Measurements from ENCODE around the gene ANGPTL2. TPM values are rescaled to one million over a fixed set of nuclear protein-coding genes. Genes with fewer than 3 reads are reported as not detected.

The ANGPTL2 gene
- polyA plus RNA-seq, 12 donors = 53.1 to 180 (median 78.7) TPM; not detected in 1

- no peak for DNase-seq
Observed at GRCh38 chr9:127098916-127099553, 23.4 kb downstream of the ANGPTL2 start.

DNA sequence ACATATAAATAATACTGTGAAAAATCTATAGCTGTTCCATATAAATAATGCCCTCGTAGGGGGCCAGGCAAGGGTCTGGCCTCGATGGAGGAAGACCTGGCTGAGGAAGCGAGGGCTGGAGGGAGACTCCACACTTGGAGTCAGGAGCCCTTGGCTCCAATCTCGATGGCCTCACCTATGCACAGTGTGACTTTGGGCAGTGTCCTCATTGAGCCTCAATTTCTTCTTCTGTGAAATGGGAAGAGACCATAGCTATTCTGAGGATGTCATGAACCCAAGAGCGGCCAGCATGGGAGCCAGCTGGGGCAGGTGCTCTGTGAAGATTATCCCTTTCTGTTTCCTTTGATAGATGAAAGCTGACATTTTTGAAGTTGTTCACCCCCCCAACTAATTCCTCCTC lies 24.8 kb downstream of the ANGPTL2 start:
- no peak for DNase-seq

DNA sequence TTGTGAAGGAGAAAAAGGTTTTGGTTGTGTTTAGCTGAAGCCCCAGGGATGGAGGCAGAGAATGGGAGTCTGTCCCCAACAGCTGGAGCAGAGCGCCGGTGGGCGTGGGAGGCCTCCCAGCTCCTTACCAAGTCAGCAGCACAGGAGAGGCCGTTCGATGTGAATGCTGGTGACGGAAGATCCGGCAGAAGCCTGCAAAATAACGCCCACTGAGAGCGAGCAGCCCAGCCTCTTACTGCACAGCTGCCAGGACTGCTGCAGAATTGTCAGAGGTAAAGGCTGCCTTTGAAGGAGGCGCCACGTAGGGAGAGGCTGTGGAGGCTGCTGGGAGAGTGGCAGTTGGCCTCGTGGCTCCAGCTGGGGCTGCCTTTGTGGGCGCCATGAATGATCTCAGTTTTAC lies 26.2 kb downstream of the ANGPTL2 start:
- DNase-seq = peak; percentile 69

DNA sequence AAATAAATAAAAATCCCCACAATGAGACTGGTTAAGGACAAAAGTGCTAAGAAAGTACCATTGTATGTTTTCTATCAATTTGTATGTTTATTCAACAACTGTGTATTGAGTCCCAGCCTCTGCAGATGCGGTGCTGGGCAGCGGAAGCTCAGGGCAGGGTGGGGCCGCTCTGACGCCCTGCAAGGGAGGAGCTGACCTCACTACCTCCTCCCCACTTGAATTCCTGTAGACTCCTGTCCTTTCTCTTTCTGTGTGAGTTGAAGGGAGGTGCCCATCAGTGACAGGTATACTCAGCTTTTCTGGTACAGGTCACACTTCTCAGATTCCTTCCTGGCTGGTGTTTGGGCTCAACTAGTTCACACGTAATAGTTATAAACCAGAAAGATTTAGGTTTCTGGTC lies 27.0 kb downstream of the ANGPTL2 start:
- DNase-seq = no peak

DNA sequence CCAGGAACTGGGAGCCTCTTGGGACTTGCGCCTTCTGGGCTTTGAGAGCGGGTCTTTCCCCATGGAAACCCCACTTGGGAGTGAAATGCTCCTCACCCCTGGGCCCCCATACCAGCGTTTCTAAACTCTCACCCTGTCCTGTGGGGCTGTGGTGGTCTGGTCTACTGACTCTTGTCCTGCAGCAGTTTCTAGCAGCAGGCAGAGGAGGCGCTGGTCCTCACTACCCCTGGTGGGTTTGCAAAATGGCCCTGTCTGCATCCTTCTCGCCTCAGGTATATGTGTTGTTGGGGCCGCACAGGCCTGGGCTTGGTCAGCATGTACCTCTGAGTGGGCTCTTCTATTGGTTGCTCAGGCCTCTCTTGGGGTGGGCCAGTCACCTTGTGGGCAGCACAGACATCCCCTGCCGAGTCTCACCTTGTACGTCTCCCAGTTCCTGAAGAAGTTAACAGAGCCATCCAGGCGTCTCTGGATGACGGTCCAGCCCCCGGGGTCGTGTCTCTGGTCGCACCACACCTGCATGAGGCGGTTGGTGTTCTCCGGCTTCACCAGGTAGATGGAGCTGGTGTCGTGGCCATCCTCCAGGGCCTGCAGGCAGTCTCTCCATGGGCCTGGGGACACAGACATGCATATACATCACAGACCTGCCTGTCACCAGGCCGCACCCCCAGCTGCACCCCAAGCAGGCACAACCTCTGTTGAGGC lies 29.0 kb downstream of the ANGPTL2 start:
- no peak for DNase-seq

DNA sequence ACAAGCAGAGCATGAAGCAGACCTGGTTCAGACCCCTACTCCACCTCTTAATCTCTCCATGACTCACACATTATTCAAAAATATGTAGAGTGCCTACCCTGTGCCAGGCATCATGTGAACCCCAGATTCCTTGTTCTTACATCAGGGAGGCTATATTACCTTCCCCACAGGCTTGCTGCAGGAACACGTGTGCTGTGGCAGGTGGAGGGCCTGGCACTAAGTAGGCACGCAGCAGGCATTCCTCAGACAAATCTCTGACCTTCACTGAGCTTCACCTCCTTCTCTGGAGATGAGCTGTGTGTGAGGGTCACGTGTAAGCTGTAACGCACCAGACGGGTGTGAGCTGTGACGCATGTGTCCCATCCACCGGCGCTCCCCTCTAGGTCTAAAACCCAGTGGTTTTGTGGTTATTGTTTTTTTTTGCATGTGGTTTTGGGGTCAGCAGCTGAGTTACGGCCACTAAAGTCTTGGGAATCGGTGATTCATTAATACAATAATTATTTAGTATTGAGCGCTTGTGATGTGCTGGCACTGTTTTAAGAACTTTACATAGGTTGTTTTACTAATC lies 30.3 kb downstream of the ANGPTL2 start:
- no peak for DNase-seq

GRCh38 chr9:127091526-127091925 lies 30.9 kb downstream of the ANGPTL2 start:
- no peak for DNase-seq

- no peak for DNase-seq
Observed at GRCh38 chr9:127090341-127090985, 32.0 kb downstream of the ANGPTL2 start.

GRCh38 chr9:127089631-127090081 lies 32.8 kb downstream of the ANGPTL2 start:
- DNase-seq = peak; percentile 59

GRCh38 chr9:127088724-127089615 lies 33.5 kb downstream of the ANGPTL2 start:
- DNase-seq = no peak

DNA sequence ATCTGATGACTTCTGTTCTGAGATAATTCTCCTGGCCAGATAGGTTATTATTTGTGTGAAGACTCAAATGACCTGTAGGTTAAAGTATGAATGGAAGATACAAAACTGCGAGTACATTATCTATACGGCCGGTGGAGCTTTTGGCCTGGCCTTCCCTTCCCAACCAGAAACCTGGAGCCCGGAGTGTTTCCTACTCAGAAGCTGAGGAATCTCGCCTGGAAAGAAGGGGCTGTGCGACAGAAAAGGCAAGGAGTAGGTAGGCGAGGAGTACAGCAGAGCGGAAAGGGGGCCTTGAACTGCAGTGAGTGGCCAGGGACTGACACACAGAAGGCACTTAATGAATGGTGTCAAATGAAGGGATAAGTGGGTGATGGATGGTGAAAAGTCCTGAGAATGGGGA lies 34.6 kb downstream of the ANGPTL2 start:
- no peak for DNase-seq

DNA sequence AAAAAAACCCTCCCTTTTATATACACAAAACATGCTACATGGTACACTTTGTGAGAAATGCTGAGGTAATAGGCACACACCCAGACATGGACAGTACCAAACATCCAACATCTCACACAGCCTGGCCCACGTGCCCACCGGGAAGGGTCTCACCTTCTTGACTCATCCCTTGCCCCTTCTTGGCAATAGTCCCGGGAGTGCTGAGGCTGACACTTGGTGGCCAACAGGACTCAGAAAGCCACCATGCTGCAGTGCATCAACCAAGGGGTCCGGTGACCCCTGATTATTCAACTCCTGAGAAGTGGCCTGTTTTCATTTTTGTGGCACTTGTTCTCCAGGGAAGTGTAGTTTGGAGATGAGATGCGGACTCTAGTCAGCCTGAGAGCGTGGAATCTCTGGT lies 35.0 kb downstream of the ANGPTL2 start:
- no peak for DNase-seq

DNA sequence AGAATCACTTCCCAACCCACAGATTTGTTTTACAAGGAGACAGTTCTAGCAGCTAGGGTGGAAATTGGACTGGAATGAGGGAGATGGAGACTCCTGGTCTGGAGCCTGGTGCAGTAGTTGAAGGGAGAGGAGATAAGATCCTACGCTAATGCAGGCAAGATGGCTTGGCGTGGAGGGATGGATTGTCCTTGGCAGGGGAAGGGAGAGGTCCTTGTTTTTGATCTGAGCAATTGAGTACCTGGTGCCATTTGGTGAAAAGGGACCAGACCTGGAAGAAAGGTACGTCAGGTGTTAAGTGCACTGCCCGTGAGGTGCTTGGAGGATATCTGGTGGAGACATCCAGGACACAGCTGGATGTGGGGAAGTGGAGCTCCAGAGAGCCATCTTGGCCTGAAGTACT lies 35.7 kb downstream of the ANGPTL2 start:
- no peak for DNase-seq

GRCh38 chr9:127085186-127085585 lies 37.2 kb downstream of the ANGPTL2 start:
- no peak for DNase-seq

DNA sequence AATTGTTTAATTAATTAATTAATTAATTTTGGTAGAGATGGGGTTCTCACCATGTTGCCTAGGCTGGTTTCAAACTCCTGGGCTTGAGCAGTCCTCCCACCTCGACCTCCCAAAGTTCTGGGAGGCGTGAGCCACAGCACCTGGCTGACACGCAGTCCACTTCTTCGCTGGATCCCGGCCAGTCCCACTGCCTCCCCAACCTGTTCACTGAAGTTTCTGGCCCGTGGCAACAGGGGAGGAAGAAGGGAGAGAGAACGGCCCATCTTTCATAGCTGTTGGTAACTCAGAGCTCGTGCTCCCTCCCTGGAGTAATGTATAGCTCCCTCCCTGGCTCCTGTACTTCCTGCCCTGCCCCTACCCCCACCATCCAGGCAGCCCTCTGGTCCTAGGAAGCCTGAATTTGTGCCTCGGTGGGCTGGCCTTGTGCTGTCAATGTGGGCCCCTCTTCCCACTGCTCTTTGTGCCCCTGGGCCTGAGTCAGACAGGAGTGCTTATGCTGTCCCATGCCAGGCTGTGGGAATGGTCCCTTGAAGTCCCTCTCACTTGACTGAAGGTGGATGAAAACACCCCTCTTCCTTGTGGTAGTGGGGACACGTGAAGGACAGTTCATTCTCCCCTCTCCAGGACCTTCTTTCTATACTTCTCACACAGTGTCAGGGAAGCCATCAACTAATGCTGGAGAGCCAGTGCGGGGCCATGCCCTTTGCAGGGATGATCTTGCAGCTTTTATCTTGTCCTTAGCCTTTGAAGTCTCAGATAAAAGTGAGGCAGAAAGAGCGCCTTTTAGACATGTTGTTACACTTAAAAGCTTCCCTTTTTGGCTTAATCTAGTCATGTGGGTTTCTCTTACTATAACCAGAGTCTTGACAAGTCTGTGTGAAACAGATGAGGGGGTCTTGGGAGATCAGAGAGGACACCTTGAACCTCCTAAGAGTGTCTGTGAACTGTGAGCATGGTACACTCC lies 38.1 kb downstream of the ANGPTL2 start:
- no peak for DNase-seq

GRCh38 chr9:127083138-127083980 lies 39.1 kb downstream of the ANGPTL2 start:
- no peak for DNase-seq

GRCh38 chr9:127081250-127082185 lies 40.9 kb downstream of the ANGPTL2 start:
- no peak for DNase-seq

DNA sequence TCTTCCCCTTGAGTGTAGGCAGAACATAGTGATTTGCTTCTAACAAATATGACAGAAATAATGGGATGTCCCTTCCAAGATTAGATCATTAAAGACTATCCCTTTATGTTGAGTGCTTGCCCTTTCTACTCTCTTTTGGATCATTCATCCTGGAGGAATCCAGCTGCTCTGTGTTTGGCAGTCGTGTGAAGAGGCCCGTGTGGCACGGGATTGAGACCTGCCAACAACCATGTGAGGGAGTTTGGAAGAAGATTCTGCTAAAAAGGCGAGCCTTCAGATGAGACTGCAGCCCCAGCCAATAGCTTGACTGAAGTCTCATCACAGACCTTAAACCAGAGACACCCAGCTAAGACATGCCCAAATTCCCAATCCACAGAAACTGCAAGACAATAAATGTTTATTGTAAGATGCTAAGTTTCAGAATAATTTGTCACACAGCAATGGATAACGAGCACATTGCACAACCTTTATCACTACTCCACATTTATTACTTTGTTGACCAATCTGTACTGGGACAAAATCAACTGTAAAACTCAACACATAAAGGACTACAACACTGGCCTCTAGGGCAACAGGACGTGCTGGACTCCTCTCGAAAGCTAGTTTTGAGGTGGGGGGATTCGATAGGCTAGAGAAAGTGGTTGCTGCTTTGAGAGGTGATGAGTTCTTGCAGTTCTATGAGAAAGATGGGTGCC lies 42.8 kb downstream of the ANGPTL2 start:
- DNase-seq = no peak

Data from muscle of arm (tissue), 12 donors.